SK-N-SH (cell line): ENCODE results near the gene OLFML1.

Experiments used
- CHD2 ChIP-seq: fragments of 150-350 bp; IDR thresholded peaks from 2 replicates; pipeline ENCODE4 v1.6.1; 2018; ENCODE audit warnings: low read length; ENCODE audit not compliant: partially characterized antibody
- CTCF ChIP-seq: fragments of 200-600 bp; sonication (generic); IDR thresholded peaks from 2 replicates; pipeline ENCODE4 v1.6.1; 2017; ENCODE audit warnings: antibody characterized with exemption, mild to moderate bottlenecking, moderate library complexity
- EP300 ChIP-seq, 2 experiments: IDR thresholded peaks; 2 replicates each; pipeline versions ENCODE4 v1.4.0 to v1.6.1; 2012; ENCODE audit warnings: borderline replicate concordance in 1 of 2, low read depth in 1 of 2, low read length in 1 of 2
- EZH2phosphoT487 ChIP-seq: fragments of 200-600 bp; sonication (generic); IDR thresholded peaks from 2 replicates; pipeline ENCODE4 v1.6.1; 2017; ENCODE audit warnings: low read depth, mixed run types, mild to moderate bottlenecking, antibody characterized with exemption, moderate library complexity, borderline replicate concordance
- FOXM1 ChIP-seq: IDR thresholded peaks from 2 replicates; pipeline ENCODE4 v1.4.0; 2012; ENCODE audit warnings: low read depth, mild to moderate bottlenecking
- GABPA ChIP-seq: IDR thresholded peaks from 2 replicates; pipeline ENCODE4 v1.4.0; 2012; ENCODE audit warnings: low read depth, mild to moderate bottlenecking
- POLR2AphosphoS5 ChIP-seq: IDR thresholded peaks from 2 replicates; pipeline ENCODE4 v1.6.1; 2012; ENCODE audit warnings: low read depth, low read length
- RAD21 ChIP-seq: IDR thresholded peaks from 2 replicates; pipeline ENCODE4 v1.6.1; 2012; ENCODE audit warnings: mild to moderate bottlenecking, low read length
- REST ChIP-seq: IDR thresholded peaks from 2 replicates; pipeline ENCODE4 v1.6.1; 2012; ENCODE audit warnings: mild to moderate bottlenecking, low read depth, low read length, moderate library complexity
- RFX5 ChIP-seq: IDR thresholded peaks from 2 replicates; pipeline ENCODE4 v1.6.1; 2012; ENCODE audit warnings: mild to moderate bottlenecking, improper control_type of control experiment, low read length
- TAF1 ChIP-seq: IDR thresholded peaks from 2 replicates; pipeline ENCODE4 v1.6.1; 2012; ENCODE audit warnings: low read depth, mild to moderate bottlenecking, low read length, moderate library complexity, borderline replicate concordance
- YY1 ChIP-seq: IDR thresholded peaks from 2 replicates; pipeline ENCODE4 v1.4.0; 2012; ENCODE audit warnings: low read depth, mild to moderate bottlenecking

- TF ChIP-seq FOXM1 (no peak), EP300 (IDR thresholded peaks at IDR 0.05; ENCODE audit: borderline replicate concordance in 1 of 2, low read depth in 1 of 2, low read length in 1 of 2) (no peak), GABPA (no peak), CHD2 (no peak), CTCF (no peak), YY1 (no peak), TAF1 (no peak), POLR2AphosphoS5 (no peak), REST (no peak), EZH2phosphoT487 (no peak), RAD21 (no peak), RFX5 (no peak)
Observed at GRCh38 chr11:7437696-7438095, 47.6 kb upstream of the OLFML1 start.
